ENCODE results near the gene GREM2. TPM values are rescaled to one million over a fixed set of nuclear protein-coding genes. Genes with fewer than 3 reads are reported as not detected.

GREM2 gene
- total and polyA plus RNA-seq, 2 experiments from 2014 or later = 0.18 to 0.21 TPM

DNA sequence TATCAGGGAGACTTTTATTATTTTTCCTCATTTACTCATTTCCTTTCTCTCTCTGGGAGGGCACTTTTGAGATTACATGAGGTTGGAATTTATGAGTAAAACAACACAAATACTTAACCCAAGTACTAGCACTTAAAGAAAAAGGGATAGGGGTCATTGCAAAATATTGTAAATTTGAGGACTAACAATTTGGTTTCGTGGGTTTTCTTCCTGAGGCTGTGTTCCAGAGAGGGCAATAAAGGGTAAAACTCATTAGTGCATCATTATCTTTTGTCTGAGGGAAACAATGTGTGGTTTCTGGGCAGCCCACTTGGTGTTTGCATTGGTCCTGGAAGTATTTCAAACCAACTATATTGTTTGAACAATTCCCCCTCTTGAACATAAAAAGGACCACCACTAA is 96.5 kb downstream of the GREM2 start:
- Histone ChIP-seq H3K4me2 (no peak overlapping the region), H3K27me3 (ENCODE audit: insufficient read depth) (no peaks in the 10 kb centered on the region), H4K20me1 (replicated peaks; ENCODE audit: insufficient read depth) (no peaks in the 10 kb centered on the region), H3K9me2 (ENCODE audit: insufficient read depth) (no peaks in the 10 kb centered on the region), H2AFZ (no peak overlapping the region), H3K4me3 (no peak overlapping the region), H3K79me2 (replicated peaks; ENCODE audit: insufficient read depth) (no peaks in the 10 kb centered on the region), H3F3A (replicated peaks; ENCODE audit: low read depth) (no peaks in the 10 kb centered on the region), H3K27ac (ENCODE audit: low read depth) (no peak overlapping the region), H3K36me3 (ENCODE audit: insufficient read depth) (no peaks in the 10 kb centered on the region), H3K4me1 (ENCODE audit: insufficient read depth) (no peaks in the 10 kb centered on the region)
- Mint-ChIP-seq H3K4me1 (no peaks in the 10 kb centered on the region), H3K27me3 (ENCODE audit: insufficient read depth, low read depth, poor library complexity) (no peaks in the 10 kb centered on the region), H3K27ac (no peak overlapping the region), H3K4me3 (no peak overlapping the region), H3K9me3 (no peaks in the 10 kb centered on the region), H3K36me3 (ENCODE audit: low read depth) (no peaks in the 10 kb centered on the region)
- DNase-seq (ENCODE audit: low spot score) (no peak), ATAC-seq (no peak)
- no peak for TF ChIP-seq ZNF331 (CRISPR knock-in tag; IDR thresholded peaks at IDR 0.05; ENCODE audit: low read depth)
- TF ChIP-seq, protein P1, sequence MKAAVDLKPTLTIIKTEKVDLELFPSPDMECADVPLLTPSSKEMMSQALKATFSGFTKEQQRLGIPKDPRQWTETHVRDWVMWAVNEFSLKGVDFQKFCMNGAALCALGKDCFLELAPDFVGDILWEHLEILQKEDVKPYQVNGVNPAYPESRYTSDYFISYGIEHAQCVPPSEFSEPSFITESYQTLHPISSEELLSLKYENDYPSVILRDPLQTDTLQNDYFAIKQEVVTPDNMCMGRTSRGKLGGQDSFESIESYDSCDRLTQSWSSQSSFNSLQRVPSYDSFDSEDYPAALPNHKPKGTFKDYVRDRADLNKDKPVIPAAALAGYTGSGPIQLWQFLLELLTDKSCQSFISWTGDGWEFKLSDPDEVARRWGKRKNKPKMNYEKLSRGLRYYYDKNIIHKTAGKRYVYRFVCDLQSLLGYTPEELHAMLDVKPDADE (IDR thresholded peaks at IDR 0.05) = no peak
- no peak for TF ChIP-seq JUNB (IDR thresholded peaks at IDR 0.05; ENCODE audit: unreplicated experiment)
- TF ChIP-seq, protein P2, sequence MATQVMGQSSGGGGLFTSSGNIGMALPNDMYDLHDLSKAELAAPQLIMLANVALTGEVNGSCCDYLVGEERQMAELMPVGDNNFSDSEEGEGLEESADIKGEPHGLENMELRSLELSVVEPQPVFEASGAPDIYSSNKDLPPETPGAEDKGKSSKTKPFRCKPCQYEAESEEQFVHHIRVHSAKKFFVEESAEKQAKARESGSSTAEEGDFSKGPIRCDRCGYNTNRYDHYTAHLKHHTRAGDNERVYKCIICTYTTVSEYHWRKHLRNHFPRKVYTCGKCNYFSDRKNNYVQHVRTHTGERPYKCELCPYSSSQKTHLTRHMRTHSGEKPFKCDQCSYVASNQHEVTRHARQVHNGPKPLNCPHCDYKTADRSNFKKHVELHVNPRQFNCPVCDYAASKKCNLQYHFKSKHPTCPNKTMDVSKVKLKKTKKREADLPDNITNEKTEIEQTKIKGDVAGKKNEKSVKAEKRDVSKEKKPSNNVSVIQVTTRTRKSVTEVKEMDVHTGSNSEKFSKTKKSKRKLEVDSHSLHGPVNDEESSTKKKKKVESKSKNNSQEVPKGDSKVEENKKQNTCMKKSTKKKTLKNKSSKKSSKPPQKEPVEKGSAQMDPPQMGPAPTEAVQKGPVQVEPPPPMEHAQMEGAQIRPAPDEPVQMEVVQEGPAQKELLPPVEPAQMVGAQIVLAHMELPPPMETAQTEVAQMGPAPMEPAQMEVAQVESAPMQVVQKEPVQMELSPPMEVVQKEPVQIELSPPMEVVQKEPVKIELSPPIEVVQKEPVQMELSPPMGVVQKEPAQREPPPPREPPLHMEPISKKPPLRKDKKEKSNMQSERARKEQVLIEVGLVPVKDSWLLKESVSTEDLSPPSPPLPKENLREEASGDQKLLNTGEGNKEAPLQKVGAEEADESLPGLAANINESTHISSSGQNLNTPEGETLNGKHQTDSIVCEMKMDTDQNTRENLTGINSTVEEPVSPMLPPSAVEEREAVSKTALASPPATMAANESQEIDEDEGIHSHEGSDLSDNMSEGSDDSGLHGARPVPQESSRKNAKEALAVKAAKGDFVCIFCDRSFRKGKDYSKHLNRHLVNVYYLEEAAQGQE (IDR thresholded peaks at IDR 0.05; ENCODE audit: unreplicated experiment) = no peak
- TF ChIP-seq, protein P3, sequence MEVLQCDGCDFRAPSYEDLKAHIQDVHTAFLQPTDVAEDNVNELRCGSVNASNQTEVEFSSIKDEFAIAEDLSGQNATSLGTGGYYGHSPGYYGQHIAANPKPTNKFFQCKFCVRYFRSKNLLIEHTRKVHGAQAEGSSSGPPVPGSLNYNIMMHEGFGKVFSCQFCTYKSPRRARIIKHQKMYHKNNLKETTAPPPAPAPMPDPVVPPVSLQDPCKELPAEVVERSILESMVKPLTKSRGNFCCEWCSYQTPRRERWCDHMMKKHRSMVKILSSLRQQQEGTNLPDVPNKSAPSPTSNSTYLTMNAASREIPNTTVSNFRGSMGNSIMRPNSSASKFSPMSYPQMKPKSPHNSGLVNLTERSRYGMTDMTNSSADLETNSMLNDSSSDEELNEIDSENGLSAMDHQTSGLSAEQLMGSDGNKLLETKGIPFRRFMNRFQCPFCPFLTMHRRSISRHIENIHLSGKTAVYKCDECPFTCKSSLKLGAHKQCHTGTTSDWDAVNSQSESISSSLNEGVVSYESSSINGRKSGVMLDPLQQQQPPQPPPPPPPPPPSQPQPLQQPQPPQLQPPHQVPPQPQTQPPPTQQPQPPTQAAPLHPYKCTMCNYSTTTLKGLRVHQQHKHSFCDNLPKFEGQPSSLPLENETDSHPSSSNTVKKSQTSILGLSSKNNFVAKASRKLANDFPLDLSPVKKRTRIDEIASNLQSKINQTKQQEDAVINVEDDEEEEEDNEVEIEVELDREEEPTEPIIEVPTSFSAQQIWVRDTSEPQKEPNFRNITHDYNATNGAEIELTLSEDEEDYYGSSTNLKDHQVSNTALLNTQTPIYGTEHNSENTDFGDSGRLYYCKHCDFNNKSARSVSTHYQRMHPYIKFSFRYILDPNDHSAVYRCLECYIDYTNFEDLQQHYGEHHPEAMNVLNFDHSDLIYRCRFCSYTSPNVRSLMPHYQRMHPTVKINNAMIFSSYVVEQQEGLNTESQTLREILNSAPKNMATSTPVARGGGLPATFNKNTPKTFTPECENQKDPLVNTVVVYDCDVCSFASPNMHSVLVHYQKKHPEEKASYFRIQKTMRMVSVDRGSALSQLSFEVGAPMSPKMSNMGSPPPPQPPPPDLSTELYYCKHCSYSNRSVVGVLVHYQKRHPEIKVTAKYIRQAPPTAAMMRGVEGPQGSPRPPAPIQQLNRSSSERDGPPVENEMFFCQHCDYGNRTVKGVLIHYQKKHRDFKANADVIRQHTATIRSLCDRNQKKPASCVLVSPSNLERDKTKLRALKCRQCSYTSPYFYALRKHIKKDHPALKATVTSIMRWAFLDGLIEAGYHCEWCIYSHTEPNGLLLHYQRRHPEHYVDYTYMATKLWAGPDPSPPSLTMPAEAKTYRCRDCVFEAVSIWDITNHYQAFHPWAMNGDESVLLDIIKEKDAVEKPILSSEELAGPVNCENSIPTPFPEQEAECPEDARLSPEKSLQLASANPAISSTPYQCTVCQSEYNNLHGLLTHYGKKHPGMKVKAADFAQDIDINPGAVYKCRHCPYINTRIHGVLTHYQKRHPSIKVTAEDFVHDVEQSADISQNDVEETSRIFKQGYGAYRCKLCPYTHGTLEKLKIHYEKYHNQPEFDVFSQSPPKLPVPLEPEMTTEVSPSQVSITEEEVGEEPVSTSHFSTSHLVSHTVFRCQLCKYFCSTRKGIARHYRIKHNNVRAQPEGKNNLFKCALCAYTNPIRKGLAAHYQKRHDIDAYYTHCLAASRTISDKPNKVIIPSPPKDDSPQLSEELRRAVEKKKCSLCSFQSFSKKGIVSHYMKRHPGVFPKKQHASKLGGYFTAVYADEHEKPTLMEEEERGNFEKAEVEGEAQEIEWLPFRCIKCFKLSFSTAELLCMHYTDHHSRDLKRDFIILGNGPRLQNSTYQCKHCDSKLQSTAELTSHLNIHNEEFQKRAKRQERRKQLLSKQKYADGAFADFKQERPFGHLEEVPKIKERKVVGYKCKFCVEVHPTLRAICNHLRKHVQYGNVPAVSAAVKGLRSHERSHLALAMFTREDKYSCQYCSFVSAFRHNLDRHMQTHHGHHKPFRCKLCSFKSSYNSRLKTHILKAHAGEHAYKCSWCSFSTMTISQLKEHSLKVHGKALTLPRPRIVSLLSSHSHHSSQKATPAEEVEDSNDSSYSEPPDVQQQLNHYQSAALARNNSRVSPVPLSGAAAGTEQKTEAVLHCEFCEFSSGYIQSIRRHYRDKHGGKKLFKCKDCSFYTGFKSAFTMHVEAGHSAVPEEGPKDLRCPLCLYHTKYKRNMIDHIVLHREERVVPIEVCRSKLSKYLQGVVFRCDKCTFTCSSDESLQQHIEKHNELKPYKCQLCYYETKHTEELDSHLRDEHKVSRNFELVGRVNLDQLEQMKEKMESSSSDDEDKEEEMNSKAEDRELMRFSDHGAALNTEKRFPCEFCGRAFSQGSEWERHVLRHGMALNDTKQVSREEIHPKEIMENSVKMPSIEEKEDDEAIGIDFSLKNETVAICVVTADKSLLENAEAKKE (CRISPR knock-in tag; IDR thresholded peaks at IDR 0.05) = no peak
- TF ChIP-seq STAT1 (IDR thresholded peaks at IDR 0.05; ENCODE audit: unreplicated experiment) = no peak
- TF ChIP-seq EZH2 (IDR thresholded peaks at IDR 0.05; ENCODE audit: low read depth, unreplicated experiment) = no peak
- TF ChIP-seq EZH2phosphoT487 (IDR thresholded peaks at IDR 0.05; ENCODE audit: unreplicated experiment) = no peak
- no peak for TF ChIP-seq CREB1 (CRISPR knock-in tag; IDR thresholded peaks at IDR 0.05; ENCODE audit: low read depth)
- TF ChIP-seq, protein P4, sequence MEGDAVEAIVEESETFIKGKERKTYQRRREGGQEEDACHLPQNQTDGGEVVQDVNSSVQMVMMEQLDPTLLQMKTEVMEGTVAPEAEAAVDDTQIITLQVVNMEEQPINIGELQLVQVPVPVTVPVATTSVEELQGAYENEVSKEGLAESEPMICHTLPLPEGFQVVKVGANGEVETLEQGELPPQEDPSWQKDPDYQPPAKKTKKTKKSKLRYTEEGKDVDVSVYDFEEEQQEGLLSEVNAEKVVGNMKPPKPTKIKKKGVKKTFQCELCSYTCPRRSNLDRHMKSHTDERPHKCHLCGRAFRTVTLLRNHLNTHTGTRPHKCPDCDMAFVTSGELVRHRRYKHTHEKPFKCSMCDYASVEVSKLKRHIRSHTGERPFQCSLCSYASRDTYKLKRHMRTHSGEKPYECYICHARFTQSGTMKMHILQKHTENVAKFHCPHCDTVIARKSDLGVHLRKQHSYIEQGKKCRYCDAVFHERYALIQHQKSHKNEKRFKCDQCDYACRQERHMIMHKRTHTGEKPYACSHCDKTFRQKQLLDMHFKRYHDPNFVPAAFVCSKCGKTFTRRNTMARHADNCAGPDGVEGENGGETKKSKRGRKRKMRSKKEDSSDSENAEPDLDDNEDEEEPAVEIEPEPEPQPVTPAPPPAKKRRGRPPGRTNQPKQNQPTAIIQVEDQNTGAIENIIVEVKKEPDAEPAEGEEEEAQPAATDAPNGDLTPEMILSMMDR (conservative IDR thresholded peaks at IDR 0.05; ENCODE audit: low read depth in 2 of 2) = no peak
- TF ChIP-seq NANOG (IDR thresholded peaks at IDR 0.05; ENCODE audit: borderline replicate concordance) = no peak
- no peak for TF ChIP-seq POLR2AphosphoS5 (IDR thresholded peaks at IDR 0.05; ENCODE audit: low read depth)
- no peak for TF ChIP-seq ZNF114 (CRISPR knock-in tag; IDR thresholded peaks at IDR 0.05)
